Measurements from ENCODE around the gene SLC8A1. TPM values are rescaled to one million over a fixed set of nuclear protein-coding genes. Genes with fewer than 3 reads are reported as not detected.

SLC8A1 gene
- total and polyA plus RNA-seq, 8 donors: 5.4 to 39.7 (median 6.6) TPM

- ATAC-seq: no peak
- no peak for DNase-seq
- Histone ChIP-seq H3K9me3 (no peaks in the 10 kb centered on the region), H3K4me3 (no peak overlapping the region), H3K27ac (no peak overlapping the region), H3K36me3 (no peaks in the 10 kb centered on the region), H3K4me1 (no peaks in the 10 kb centered on the region), H3K27me3 (no peaks in the 10 kb centered on the region)
- TF ChIP-seq, protein P1, sequence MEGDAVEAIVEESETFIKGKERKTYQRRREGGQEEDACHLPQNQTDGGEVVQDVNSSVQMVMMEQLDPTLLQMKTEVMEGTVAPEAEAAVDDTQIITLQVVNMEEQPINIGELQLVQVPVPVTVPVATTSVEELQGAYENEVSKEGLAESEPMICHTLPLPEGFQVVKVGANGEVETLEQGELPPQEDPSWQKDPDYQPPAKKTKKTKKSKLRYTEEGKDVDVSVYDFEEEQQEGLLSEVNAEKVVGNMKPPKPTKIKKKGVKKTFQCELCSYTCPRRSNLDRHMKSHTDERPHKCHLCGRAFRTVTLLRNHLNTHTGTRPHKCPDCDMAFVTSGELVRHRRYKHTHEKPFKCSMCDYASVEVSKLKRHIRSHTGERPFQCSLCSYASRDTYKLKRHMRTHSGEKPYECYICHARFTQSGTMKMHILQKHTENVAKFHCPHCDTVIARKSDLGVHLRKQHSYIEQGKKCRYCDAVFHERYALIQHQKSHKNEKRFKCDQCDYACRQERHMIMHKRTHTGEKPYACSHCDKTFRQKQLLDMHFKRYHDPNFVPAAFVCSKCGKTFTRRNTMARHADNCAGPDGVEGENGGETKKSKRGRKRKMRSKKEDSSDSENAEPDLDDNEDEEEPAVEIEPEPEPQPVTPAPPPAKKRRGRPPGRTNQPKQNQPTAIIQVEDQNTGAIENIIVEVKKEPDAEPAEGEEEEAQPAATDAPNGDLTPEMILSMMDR (IDR thresholded peaks at IDR 0.05): no peak
- intact Hi-C loops (cut with DNase I): no loop called here
Observed at GRCh38 chr2:40303746-40304145, 148.1 kb downstream of the SLC8A1 start.

- ATAC-seq: no peak
- TF ChIP-seq, protein P1 (IDR thresholded peaks at IDR 0.05): no peak
Observed at GRCh38 chr2:40302751-40303325, 149.1 kb downstream of the SLC8A1 start.

GRCh38 chr2:40300391-40300790 is 151.5 kb downstream of the SLC8A1 start:
- Histone ChIP-seq H3K4me1 (no peaks in the 10 kb centered on the region), H3K36me3 (no peaks in the 10 kb centered on the region), H3K27ac (no peak overlapping the region), H3K27me3 (no peaks in the 10 kb centered on the region), H3K9me3 (no peaks in the 10 kb centered on the region), H3K4me3 (no peak overlapping the region)
- ATAC-seq (no peak), DNase-seq (no peak)
- intact Hi-C loops (cut with DNase I): no loop called here
- TF ChIP-seq, protein P1 (IDR thresholded peaks at IDR 0.05): no peak

More at GRCh38 chr2:40302751-40303325, 149.1 kb downstream of the SLC8A1 start:
- no peak overlapping the region for H3K27ac ChIP-seq
- intact Hi-C loops (cut with DNase I): no loop called here
- no peaks in the 10 kb centered on the region for H3K27me3 ChIP-seq
- no peak overlapping the region for H3K4me3 ChIP-seq
- no peaks in the 10 kb centered on the region for H3K36me3 ChIP-seq
- H3K4me1 ChIP-seq: no peaks in the 10 kb centered on the region
- H3K9me3 ChIP-seq: no peaks in the 10 kb centered on the region
- DNase-seq: no peak

DNA sequence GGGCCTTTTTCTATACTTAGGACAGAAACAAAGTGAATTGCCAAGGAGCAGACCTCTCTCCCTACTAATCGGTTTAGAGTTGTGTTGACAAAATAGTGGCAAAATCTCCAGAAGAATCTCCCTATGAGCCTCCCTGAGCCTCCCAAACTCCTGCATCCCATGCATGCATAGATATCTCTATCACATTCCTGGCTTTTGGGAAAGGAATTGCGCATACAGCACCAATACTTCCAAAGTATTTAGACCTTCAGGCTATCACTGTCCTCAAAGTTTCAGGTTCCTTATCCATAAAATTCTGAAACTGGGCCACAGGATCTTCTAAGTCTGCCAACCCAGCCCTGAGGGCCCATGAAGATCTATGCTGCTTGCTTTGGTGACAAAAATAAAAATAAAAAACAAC is 152.1 kb downstream of the SLC8A1 start:
- DNase-seq (no peak), ATAC-seq (no peak)
- Histone ChIP-seq H3K4me3 (no peak overlapping the region), H3K27me3 (no peaks in the 10 kb centered on the region), H3K36me3 (no peaks in the 10 kb centered on the region), H3K27ac (no peak overlapping the region), H3K4me1 (no peaks in the 10 kb centered on the region), H3K9me3 (no peaks in the 10 kb centered on the region)
- intact Hi-C loops (cut with DNase I): no loop called here
- TF ChIP-seq, protein P1 (IDR thresholded peaks at IDR 0.05): no peak

- TF ChIP-seq, protein P1 (IDR thresholded peaks at IDR 0.05): no peak
- H3K4me1 ChIP-seq: no peaks in the 10 kb centered on the region
- no peaks in the 10 kb centered on the region for H3K9me3 ChIP-seq
- H3K27me3 ChIP-seq: no peaks in the 10 kb centered on the region
- intact Hi-C loops (cut with DNase I): no loop called here
- ATAC-seq (no peak), DNase-seq (no peak)
- no peak overlapping the region for H3K4me3 ChIP-seq
- H3K27ac ChIP-seq: no peak overlapping the region
- H3K36me3 ChIP-seq: no peaks in the 10 kb centered on the region
Observed at GRCh38 chr2:40299173-40299572, 152.7 kb downstream of the SLC8A1 start.

All from left lung (tissue), 10 donors.